Measurements from ENCODE around the gene SEC16B.

- TF ChIP-seq FOXK2 (conservative IDR thresholded peaks at IDR 0.05 in 1 of 2, IDR thresholded peaks at IDR 0.05 in 1 of 2; ENCODE audit: low read depth in 2 of 2) (no peak), STAG1 (CRISPR knock-in tag; IDR thresholded peaks at IDR 0.05; ENCODE audit: borderline replicate concordance) (no peak), ZNF511 (CRISPR knock-in tag; IDR thresholded peaks at IDR 0.05) (no peak), MXI1 (IDR thresholded peaks at IDR 0.05; ENCODE audit: low read depth, low read length) (no peak), HCFC1 (IDR thresholded peaks at IDR 0.05; ENCODE audit: low read depth, low read length) (no peak)
Measured at GRCh38 chr1:177907000-177907399, 62.9 kb downstream of the SEC16B start.

All from K562 (cell line).